Heart right ventricle (tissue), 16 donors: ENCODE results near the gene KCNIP1. TPM values are rescaled to one million over a fixed set of nuclear protein-coding genes. Genes with fewer than 3 reads are reported as not detected.

ENCODE experiments used
- ATAC-seq, 8 donors: fragments of 200-7000 bp; cut with Tn5 transposase; one replicate each; pipeline ENCODE4 v1.9.1; 2020; ENCODE audit warnings: mild to moderate bottlenecking in 8 of 8, moderate library complexity in 8 of 8, moderate number of reproducible peaks in 1 of 8
- DNase-seq, 2 donors: peaks; one replicate each; pipeline ENCODE4 v3.0.0-alpha.2; 2020
- H3K27ac ChIP-seq, 10 donors: fragments of 200-600 bp; sonication (generic) in 2 of 10; one replicate each; pipeline versions ENCODE4 v1.5.0 to v1.8.0; 2020 to 2022; ENCODE audit warnings: mild to moderate bottlenecking in 3 of 10
- H3K27me3 ChIP-seq, 7 donors: fragments of 200-600 bp; one replicate each; pipeline ENCODE4 v1.8.0; 2021 to 2022; ENCODE audit warnings: mild to moderate bottlenecking in 2 of 7
- H3K36me3 ChIP-seq, 9 donors: fragments of 200-600 bp; sonication (generic) in 1 of 9; one replicate each; pipeline versions ENCODE4 v1.5.0 to v1.8.0; 2020 to 2022; ENCODE audit warnings: mild to moderate bottlenecking in 2 of 9
- H3K4me1 ChIP-seq, 9 donors: fragments of 200-600 bp; sonication (generic) in 1 of 9; one replicate each; pipeline versions ENCODE4 v1.5.0 to v1.8.0; 2020 to 2022; ENCODE audit warnings: mild to moderate bottlenecking in 4 of 9
- H3K4me3 ChIP-seq, 10 donors: fragments of 200-600 bp; sonication (generic) in 2 of 10; one replicate each; pipeline versions ENCODE4 v1.5.0 to v1.8.0; 2020 to 2022; ENCODE audit warnings: mild to moderate bottlenecking in 7 of 10, moderate library complexity in 2 of 10
- H3K9me3 ChIP-seq, 11 donors: fragments of 200-600 bp in 10 of 11; sonication (generic) in 2 of 11; one replicate each; pipeline versions ENCODE4 v1.5.0 to v1.8.0; 2013 to 2022; ENCODE audit warnings: mild to moderate bottlenecking in 2 of 11, control low read depth in 1 of 11, moderate library complexity in 1 of 11
- CTCF ChIP-seq, 9 donors: fragments of 200-600 bp; sonication (generic) in 2 of 9; IDR thresholded peaks; one replicate each; pipeline versions ENCODE4 v1.5.0 to v1.8.0; 2021 to 2022; ENCODE audit warnings: antibody characterized with exemption in 9 of 9, mild to moderate bottlenecking in 5 of 9, moderate library complexity in 1 of 9
- WGBS, 2 donors: extraction: QIAGEN DNeasy Blood & Tissue Kit; methylation state at CpG; one replicate each; pipeline ENCODE4 v1.1.7; 2013; ENCODE audit warnings: inconsistent platforms in 1 of 2; 5-methylcytosine and 5-hydroxymethylcytosine counted together
- intact Hi-C, 10 donors: fragments of 100-400 bp; cut with DNase I; formaldehyde crosslinking; loops; one replicate each; pipeline versions ENCODE4 v1.11.1 to v1.14.2; 2022
- polyA plus RNA-seq, 2 donors: library from polyadenylated mRNA; stranded (reverse); fragments of 200-250 nt; gene quantifications; one replicate each; pipeline ENCODE4 v1.2.3, GENCODE V29; 2013
- total RNA-seq, 10 donors: library from RNA; stranded (reverse); fragmentation: NEBNext Ultra II Directional in 3 of 10; extraction: Animal tissue kit (Norgen Biotek cat#: 25700) in 3 of 10; gene quantifications; one replicate each; pipeline versions ENCODE4 v1.2.1 to v1.2.4, GENCODE V29; 2021 to 2023
- donor health status: Arrhythmogenic right ventricular cardiomyopathy.
- donor health status: ischemic (EF 13 %, LVEDD 7.1; RV severe dilation, severe dysfunction).
- donor health status: healthy with polysubstance abuse.
- donor health status: DM: no; HTN: yes; CAD: no.
- donor health status: DM: no; HTN: no; CAD: no.
- donor health status: ischemic (EF 25% LVEDD 6.9; RV normal size, moderate dysfunction).
- donor health status: ischemic (EF 25% LVEDD 5.7; RV mildly dilated, moderate dysfunction).
- donor health status: healthy.
- donor health status: DM: yes; HTN: yes; CAD: no.
- donor health status: Ischemic cardiomyopathy.
- donor health status: ischemic (EF 35%, LVEDD 5.7; RV mildly dilated, moderate dysfunction).
- donor health status: nonischemic (EF 11% LVEDD 7.7; RV severe dilation, severe dysfunction).
- donor health status: DM: yes; HTN: yes; CAD: no.
- donor health status: PGD.
- donor health status: ischemic (EF 29% LVEDD 5.4; RV normal size, mild dysfunction).
- donor health status: nonischemic (EF 23%, LVEDD 6.1; RV moderate dilation, normal function).

The KCNIP1 gene
- total and polyA plus RNA-seq, 12 donors = 0.06 to 0.67 (median 0.21) TPM; not detected in 7

- intact Hi-C loops = no loop called here
- peaks cover 0 to 5% (median 0%) of the 10 kb centered on the region in 7 donors for H3K27me3 ChIP-seq
- peaks cover 0 to 12% (median 0%) of the 10 kb centered on the region in 9 donors for H3K4me1 ChIP-seq
- no peaks in the 10 kb centered on the region for H3K36me3 ChIP-seq
- TF ChIP-seq CTCF (IDR thresholded peaks at IDR 0.05) = no peak
- no peak overlapping the region for H3K4me3 ChIP-seq
- H3K9me3 ChIP-seq = no peaks in the 10 kb centered on the region
- WGBS, 2 donors = 67 to 75% methylated on average over 7 of the region's 7 CpGs
- ATAC-seq = no peak
- no peak overlapping the region for H3K27ac ChIP-seq
- no peak for DNase-seq
These were observed 31.1 kb downstream of the KCNIP1 start for GRCh38 chr5:170534941-170535340.

DNA sequence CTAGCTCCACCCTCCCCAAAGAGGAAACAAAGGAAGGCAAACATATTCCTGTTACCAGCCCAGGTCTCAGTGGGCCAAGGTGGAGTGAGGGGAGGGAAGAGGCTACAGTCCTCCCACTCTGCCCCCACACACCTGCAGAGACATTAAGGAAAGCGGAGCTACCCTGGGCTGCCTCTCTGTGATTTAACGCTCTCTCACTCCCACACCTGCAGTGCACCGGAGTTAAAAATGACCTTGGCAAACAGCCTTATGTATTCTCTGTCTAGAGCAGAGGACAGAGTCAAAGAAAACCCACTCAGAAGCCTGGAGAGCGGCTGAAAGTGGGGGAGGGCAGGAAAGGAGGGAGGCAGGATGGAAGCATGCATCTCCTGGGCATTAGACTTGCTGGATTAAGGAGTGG lies 32.7 kb downstream of the KCNIP1 start:
- Histone ChIP-seq H3K36me3 (no peaks in the 10 kb centered on the region), H3K27ac (no peak overlapping the region), H3K4me3 (no peak overlapping the region), H3K27me3 (peaks cover 0 to 5% (median 0%) of the 10 kb centered on the region in 7 donors), H3K9me3 (no peaks in the 10 kb centered on the region), H3K4me1 (peaks cover 0 to 12% (median 0%) of the 10 kb centered on the region in 9 donors)
- 60 to 68% methylated on average over 4 of the region's 4 CpGs for WGBS, 2 donors
- intact Hi-C loops = no loop called here
- no peak for TF ChIP-seq CTCF (IDR thresholded peaks at IDR 0.05)
- ATAC-seq (no peak), DNase-seq (no peak)

- ATAC-seq = no peak
- Histone ChIP-seq H3K4me3 (no peak overlapping the region), H3K9me3 (no peaks in the 10 kb centered on the region), H3K36me3 (no peaks in the 10 kb centered on the region), H3K4me1 (peaks cover 0 to 12% (median 0%) of the 10 kb centered on the region in 9 donors), H3K27me3 (peaks cover 0 to 5% (median 0%) of the 10 kb centered on the region in 7 donors), H3K27ac (no peak overlapping the region)
- no peak for TF ChIP-seq CTCF (IDR thresholded peaks at IDR 0.05)
- intact Hi-C loops = no loop called here
- DNase-seq = no peak
- 85 to 86% methylated on average over 8 of the region's 8 CpGs for WGBS, 2 donors
These were observed 33.8 kb downstream of the KCNIP1 start for GRCh38 chr5:170537451-170538095.

DNA sequence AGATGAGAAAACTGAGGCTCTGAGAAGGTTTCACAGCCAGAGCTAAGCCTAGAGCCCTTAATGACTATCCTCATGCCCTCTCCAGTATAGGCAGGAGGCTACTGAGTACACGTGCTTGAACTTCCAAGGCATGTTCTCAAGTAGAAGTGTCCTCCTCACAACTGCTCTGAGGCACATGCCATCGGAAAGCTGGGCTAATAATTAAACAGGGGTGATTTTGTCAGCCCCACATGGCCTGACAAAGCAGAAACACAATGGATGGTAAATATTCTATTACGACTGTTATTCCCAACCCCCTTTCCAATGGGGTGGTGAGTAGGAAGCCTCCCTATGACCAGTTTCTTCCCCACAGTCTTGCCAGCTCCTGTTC lies 34.3 kb downstream of the KCNIP1 start:
- H3K27ac ChIP-seq = no peak overlapping the region
- no peaks in the 10 kb centered on the region for H3K36me3 ChIP-seq
- peaks cover 0 to 12% (median 0%) of the 10 kb centered on the region in 9 donors for H3K4me1 ChIP-seq
- H3K9me3 ChIP-seq = no peaks in the 10 kb centered on the region
- no peak overlapping the region for H3K4me3 ChIP-seq
- ATAC-seq (no peak), DNase-seq (no peak)
- H3K27me3 ChIP-seq = peaks cover 0 to 5% (median 0%) of the 10 kb centered on the region in 7 donors
- no peak for TF ChIP-seq CTCF (IDR thresholded peaks at IDR 0.05)
- WGBS, 2 donors = 93 to 94% methylated on average over 3 of the region's 3 CpGs
- intact Hi-C loops = no loop called here
